HEK293 (cell line): ENCODE results near the gene MKRN1.
"Not testable (repeated sequence)": the region's sequence is repeated elsewhere in the genome, so short reads cannot be mapped to it uniquely, and the experiment has no call there.

ENCODE experiments used
- CTCF ChIA-PET: fragments of 350-600 bp; formaldehyde crosslinking; extraction: SDS; loops from one replicate; lab custom pipeline; 2021; ENCODE audit warnings: antibody characterized with exemption; lab: Yijun Ruan, JAX
- POLR2A ChIA-PET: fragments of 300-600 bp; formaldehyde crosslinking; extraction: SDS; loops from one replicate; lab custom pipeline; 2020; ENCODE audit warnings: antibody characterized with exemption, inconsistent platforms; lab: Yijun Ruan, JAX
- H3K27ac ChIP-seq: fragments of 200-500 bp; sonication (Bioruptor generic); 2 replicates; pipeline ENCODE4 v1.5.1; 2014; ENCODE audit warnings: low read depth, low read length, control low read depth, inconsistent platforms; ENCODE audit errors: extremely low read depth
- H3K36me3 ChIP-seq, 2 experiments: fragments of 200-500 bp in 1 of 2; sonication (Bioruptor generic) in 1 of 2; 1 replicate in 1 of 2; 2 replicates in 1 of 2; pipeline ENCODE4 v1.5.1; 2014 to 2017; ENCODE audit warnings: inconsistent platforms in 2 of 2, low read length in 2 of 2; ENCODE audit not compliant: control insufficient read depth in 2 of 2, insufficient read depth in 1 of 2
- H3K4me1 ChIP-seq: fragments of 200-500 bp; sonication (Bioruptor generic); 2 replicates; pipeline ENCODE4 v1.5.1; 2014; ENCODE audit warnings: mild to moderate bottlenecking, low read length, inconsistent platforms; ENCODE audit not compliant: control insufficient read depth, insufficient read depth
- H3K4me3 ChIP-seq: 2 replicates; pipeline ENCODE4 v1.5.1; 2011; ENCODE audit warnings: low read depth, mild to moderate bottlenecking, control low read depth, low read length, moderate library complexity
- H3K9me3 ChIP-seq: fragments of 200-500 bp; sonication (Bioruptor generic); 2 replicates; pipeline ENCODE4 v1.5.1; 2014; ENCODE audit warnings: low read depth, low read length, inconsistent platforms; ENCODE audit not compliant: control insufficient read depth, insufficient read depth
- AEBP2 ChIP-seq: fragments of 450-650 bp; formaldehyde crosslinking; IDR thresholded peaks from 2 replicates; pipeline ENCODE4 v1.5.1; 2016; ENCODE audit warnings: missing biosample characterization, missing genetic modification characterization, borderline replicate concordance
- HOXC10 ChIP-seq: sonication (generic); formaldehyde crosslinking; IDR thresholded peaks from 2 replicates; pipeline ENCODE4 v1.8.1; 2023; ENCODE audit warnings: mild to moderate bottlenecking, missing genetic modification reagents
- HOXD13 ChIP-seq: sonication (generic); formaldehyde crosslinking; IDR thresholded peaks from 2 replicates; pipeline ENCODE4 v1.8.0; 2022; ENCODE audit warnings: missing genetic modification reagents, borderline replicate concordance
- PRDM10 ChIP-seq: fragments of 450-650 bp; formaldehyde crosslinking; IDR thresholded peaks from 2 replicates; pipeline ENCODE4 v1.5.1; 2016; ENCODE audit warnings: missing biosample characterization, missing genetic modification characterization
- RBAK ChIP-seq: fragments of 450-650 bp; formaldehyde crosslinking; IDR thresholded peaks from 2 replicates; pipeline ENCODE4 v1.5.1; 2016; ENCODE audit warnings: missing biosample characterization, missing genetic modification characterization
- TSHZ1 ChIP-seq: fragments of 450-650 bp; formaldehyde crosslinking; IDR thresholded peaks from 2 replicates; pipeline ENCODE4 v1.5.1; 2016; ENCODE audit warnings: missing biosample characterization, missing genetic modification characterization, borderline replicate concordance
- ZBTB26 ChIP-seq: fragments of 450-650 bp; formaldehyde crosslinking; optimal IDR thresholded peaks from 2 replicates; pipeline ENCODE3; 2016; ENCODE audit warnings: missing biosample characterization, mild to moderate bottlenecking, missing genetic modification characterization
- ZEB2 ChIP-seq: fragments of 450-650 bp; formaldehyde crosslinking; IDR thresholded peaks from 2 replicates; pipeline ENCODE4 v1.5.1; 2016; ENCODE audit warnings: missing biosample characterization, missing genetic modification characterization
- ZFP3 ChIP-seq: fragments of 450-650 bp; formaldehyde crosslinking; IDR thresholded peaks from 2 replicates; pipeline ENCODE4 v1.5.1; 2016; ENCODE audit warnings: low read depth, missing biosample characterization, missing genetic modification characterization
- ZNF10 ChIP-seq: fragments of 450-650 bp; formaldehyde crosslinking; IDR thresholded peaks from 2 replicates; pipeline ENCODE4 v1.5.1; 2017; ENCODE audit warnings: missing biosample characterization, missing genetic modification characterization
- ZNF133 ChIP-seq: fragments of 450-650 bp; formaldehyde crosslinking; IDR thresholded peaks from 2 replicates; pipeline ENCODE4 v1.5.1; 2016; ENCODE audit warnings: missing biosample characterization, missing genetic modification characterization
- ZNF184 ChIP-seq: fragments of 450-650 bp; IDR thresholded peaks from 2 replicates; pipeline ENCODE4 v1.5.1; 2018; ENCODE audit warnings: missing biosample characterization, mild to moderate bottlenecking, missing genetic modification characterization
- ZNF248 ChIP-seq: fragments of 450-650 bp; formaldehyde crosslinking; IDR thresholded peaks from 2 replicates; pipeline ENCODE4 v1.5.1; 2017; ENCODE audit warnings: missing biosample characterization, missing genetic modification characterization
- ZNF362 ChIP-seq: fragments of 450-650 bp; formaldehyde crosslinking; IDR thresholded peaks from 2 replicates; pipeline ENCODE4 v1.5.1; 2016; ENCODE audit warnings: missing biosample characterization, missing genetic modification characterization
- ZNF416 ChIP-seq: fragments of 450-650 bp; formaldehyde crosslinking; IDR thresholded peaks from 2 replicates; pipeline ENCODE4 v1.5.1; 2016; ENCODE audit warnings: missing biosample characterization, missing genetic modification characterization
- ZNF529 ChIP-seq: fragments of 450-650 bp; formaldehyde crosslinking; IDR thresholded peaks from 2 replicates; pipeline ENCODE4 v1.5.1; 2017; ENCODE audit warnings: missing genetic modification characterization, missing biosample characterization; ENCODE audit not compliant: insufficient replicate concordance
- ZNF555 ChIP-seq: fragments of 450-650 bp; formaldehyde crosslinking; conservative IDR thresholded peaks from 2 replicates; pipeline ENCODE4 v1.5.1; 2017; ENCODE audit warnings: missing biosample characterization, mild to moderate bottlenecking, missing genetic modification characterization, inconsistent platforms
- ZNF623 ChIP-seq: fragments of 450-650 bp; formaldehyde crosslinking; IDR thresholded peaks from 2 replicates; pipeline ENCODE4 v1.5.1; 2016; ENCODE audit warnings: missing biosample characterization, missing genetic modification characterization
- ZNF777 ChIP-seq: fragments of 450-650 bp; formaldehyde crosslinking; IDR thresholded peaks from 2 replicates; pipeline ENCODE4 v1.5.1; 2017; ENCODE audit warnings: missing biosample characterization, missing genetic modification characterization, borderline replicate concordance
- ZSCAN5A ChIP-seq: fragments of 450-650 bp; formaldehyde crosslinking; IDR thresholded peaks from 2 replicates; pipeline ENCODE4 v1.5.1; 2016; ENCODE audit warnings: missing biosample characterization, missing genetic modification characterization

The MKRN1 gene

GRCh38 chr7:140506788-140507464 is 27.6 kb upstream of the MKRN1 start (continued):
- peak; percentile 47 for TF ChIP-seq PRDM10 (tag by site-specific recombination)

GRCh38 chr7:140501966-140502365 is 22.7 kb upstream of the MKRN1 start:
- H3K4me1 ChIP-seq, result no peaks in the 10 kb centered on the region
- ChIA-PET CTCF (interaction anchor here (0.6 to 0.7 kb wide), 2 partner anchors 16 to 85 kb away, joined by 4 to 5 read pairs; no protein-coding TSS in a partner anchor), POLR2A (interaction anchor here (0.6 kb wide), 1 partner anchor 369 kb away, joined by 8 read pairs; no protein-coding TSS in a partner anchor)
- no peaks in the 10 kb centered on the region for H3K9me3 ChIP-seq
- TF ChIP-seq ZNF248 (tag by site-specific recombination) (no peak), ZNF555 (no peak), ZBTB26 (tag by site-specific recombination) (no peak), ZNF416 (tag by site-specific recombination) (no peak), ZNF133 (tag by site-specific recombination) (no peak), ZSCAN5A (tag by site-specific recombination) (no peak), HOXC10 (CRISPR knock-in tag) (no peak), ZEB2 (tag by site-specific recombination) (no peak), ZNF10 (tag by site-specific recombination) (no peak), ZNF623 (tag by site-specific recombination) (no peak), ZNF529 (tag by site-specific recombination) (no peak), TSHZ1 (tag by site-specific recombination) (no peak), RBAK (no peak), ZNF362 (tag by site-specific recombination) (no peak), AEBP2 (no peak), ZFP3 (tag by site-specific recombination) (no peak), HOXD13 (CRISPR knock-in tag) (no peak), ZNF184 (tag by site-specific recombination) (no peak), ZNF777 (tag by site-specific recombination) (no peak)
- H3K4me3 ChIP-seq, result no peak overlapping the region
- H3K27ac ChIP-seq, result no peak overlapping the region
- no peaks in the 10 kb centered on the region for H3K36me3 ChIP-seq

- H3K9me3 ChIP-seq, H3K36me3 ChIP-seq, H3K4me3 ChIP-seq, H3K4me1 ChIP-seq, H3K27ac ChIP-seq, POLR2A ChIA-PET: not testable (repeated sequence)
- CTCF ChIA-PET, result interaction anchor here (0.9 to 1.2 kb wide), 2 partner anchors 21 to 155 kb away, joined by 4 to 5 read pairs; no protein-coding TSS in a partner anchor
Observed at GRCh38 chr7:140497807-140498206, 18.5 kb upstream of the MKRN1 start.
